HepG2 (cell line): ENCODE data around the gene MRPS7. TPM values are rescaled to one million over a fixed set of nuclear protein-coding genes. Genes with fewer than 3 reads are reported as not detected.
A peak's percentile ranks its signal among the peaks of the same experiment; 100 is the strongest.

Source experiments
- EZH2 ChIP-seq: conservative IDR thresholded peaks from 2 replicates; pipeline ENCODE4 v1.6.1; 2012; ENCODE audit warnings: mild to moderate bottlenecking, low read depth, low read length, moderate library complexity
- HINFP ChIP-seq: sonication (generic); formaldehyde crosslinking; IDR thresholded peaks from 2 replicates; pipeline ENCODE4 v1.4.0; 2020; ENCODE audit warnings: low read depth, mild to moderate bottlenecking, missing genetic modification reagents
- NFE2L1 ChIP-seq: sonication (generic); formaldehyde crosslinking; IDR thresholded peaks from 2 replicates; pipeline ENCODE4 v1.4.0; 2020; ENCODE audit warnings: missing genetic modification reagents, mild to moderate bottlenecking, borderline replicate concordance
- ONECUT2 ChIP-seq: sonication (generic); formaldehyde crosslinking; IDR thresholded peaks from 2 replicates; pipeline ENCODE4 v1.4.0; 2020; ENCODE audit warnings: missing genetic modification reagents
- PRDM10 ChIP-seq: sonication (generic); formaldehyde crosslinking; IDR thresholded peaks from 2 replicates; pipeline ENCODE4 v1.4.0; 2020; ENCODE audit warnings: low read depth, missing genetic modification reagents
- SPEN ChIP-seq: sonication (generic); formaldehyde crosslinking; IDR thresholded peaks from 2 replicates; pipeline ENCODE4 v1.5.1; 2020; ENCODE audit warnings: low read depth, mild to moderate bottlenecking, missing genetic modification reagents
- SRF ChIP-seq: IDR thresholded peaks from 2 replicates; pipeline ENCODE4 v1.6.1; 2011; ENCODE audit warnings: mild to moderate bottlenecking, low read depth, low read length, moderate library complexity
- ZNF382 ChIP-seq: sonication (generic); formaldehyde crosslinking; IDR thresholded peaks from 2 replicates; pipeline ENCODE4 v1.5.0; 2020; ENCODE audit warnings: missing genetic modification reagents, mild to moderate bottlenecking, borderline replicate concordance
- ZNF451 ChIP-seq: sonication (generic); formaldehyde crosslinking; IDR thresholded peaks from 2 replicates; pipeline ENCODE4 v1.5.0; 2020; ENCODE audit warnings: mild to moderate bottlenecking, missing genetic modification reagents
- ZNF552 ChIP-seq: sonication (generic); formaldehyde crosslinking; IDR thresholded peaks from 2 replicates; pipeline ENCODE4 v1.9.0; 2022; ENCODE audit warnings: missing genetic modification reagents, mild to moderate bottlenecking, borderline replicate concordance
- ZNF879 ChIP-seq: sonication (generic); formaldehyde crosslinking; IDR thresholded peaks from 2 replicates; pipeline ENCODE4 v1.8.1; 2023; ENCODE audit warnings: missing genetic modification reagents
- polyA plus RNA-seq, 8 experiments: library from polyadenylated mRNA; depleted of rRNA in 3 of 8; stranded (reverse) in 7 of 8; unstranded in 1 of 8; fragments of >200 nt; fragmentation: Illumina TruSeq in 4 of 8; extraction: Trizol in 4 of 8; gene quantifications; 2 replicates each; pipeline versions ENCODE4 v1.2.1 to v1.2.3, GENCODE V29; 2011 to 2016; ENCODE audit warnings: low read depth in 4 of 8, missing spikeins in 1 of 8, mixed read lengths in 1 of 8; ENCODE audit not compliant: insufficient read depth in 1 of 8
- total RNA-seq, 5 experiments: library from RNA; depleted of rRNA; stranded (reverse); fragments of >200 nt; fragmentation: Illumina TruSeq; extraction: Trizol; gene quantifications; 2 replicates each; pipeline ENCODE4 v1.2.3, GENCODE V29; 2016; ENCODE audit warnings: low read depth in 1 of 5
- TF ChIP-seq, protein P1 (sequence below): sonication (generic); formaldehyde crosslinking; IDR thresholded peaks from 2 replicates; pipeline ENCODE4 v1.5.1; 2020; ENCODE audit warnings: mild to moderate bottlenecking, missing genetic modification reagents, borderline replicate concordance
- TF ChIP-seq, protein P2 (sequence below): sonication (generic); formaldehyde crosslinking; IDR thresholded peaks from 2 replicates; pipeline ENCODE4 v1.8.0; 2022; ENCODE audit warnings: missing genetic modification reagents, mild to moderate bottlenecking, inconsistent platforms, borderline replicate concordance
- TF ChIP-seq, protein P3 (sequence below): sonication (generic); formaldehyde crosslinking; IDR thresholded peaks from 2 replicates; pipeline ENCODE4 v1.8.1; 2023; ENCODE audit warnings: mild to moderate bottlenecking, inconsistent platforms, moderate library complexity, missing genetic modification reagents, borderline replicate concordance

MRPS7 gene
- total and polyA plus RNA-seq, 2 of the 13 experiments (the other 11 are each of a cell fraction or from before 2014, with no cell fraction given) = 97.0 to 162 TPM

DNA sequence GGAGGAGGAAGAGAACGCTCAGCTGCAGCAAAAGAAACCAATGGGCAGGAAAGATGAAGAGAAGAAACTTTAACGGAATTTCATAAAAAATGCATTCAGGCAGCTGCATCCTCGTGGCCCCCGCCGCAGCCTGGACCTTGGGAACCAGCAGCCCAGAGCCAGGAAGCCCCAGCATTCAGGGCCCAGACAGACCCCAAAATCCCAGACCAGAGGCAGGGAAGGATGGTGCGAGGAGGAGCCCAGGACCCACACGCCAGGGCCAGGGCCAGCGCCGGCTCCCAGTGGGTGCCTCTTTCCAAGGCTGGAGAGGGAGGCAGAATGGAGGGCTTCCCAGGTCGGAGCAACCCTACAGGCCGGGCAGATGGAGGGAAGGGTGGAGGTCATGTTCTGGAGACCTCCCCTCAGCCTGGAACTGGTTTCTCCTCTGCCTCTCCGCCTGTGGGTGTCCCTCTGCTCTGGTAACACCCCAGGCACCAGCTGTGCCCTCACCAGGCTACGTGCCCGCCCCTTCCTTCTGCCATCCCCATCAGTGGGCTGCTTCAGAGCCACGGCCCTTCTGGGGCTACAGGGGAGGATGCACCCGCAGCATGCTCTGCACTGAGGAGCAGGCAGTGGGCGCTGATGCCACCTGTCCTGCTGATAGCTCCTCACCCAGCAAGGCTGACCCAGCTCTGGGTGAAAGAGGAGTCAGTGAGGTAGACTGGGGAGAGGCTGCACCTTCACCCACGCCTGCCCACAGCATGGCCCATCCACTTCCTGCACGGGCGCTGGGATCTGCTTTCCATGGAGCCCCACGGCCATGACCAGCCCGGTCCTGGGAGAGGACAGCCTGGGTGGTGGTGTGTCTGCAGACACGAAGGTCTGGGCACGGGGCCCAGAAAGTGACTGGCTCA lies 10.5 kb downstream of the MRPS7 start (continued):
- TF ChIP-seq, protein P1, sequence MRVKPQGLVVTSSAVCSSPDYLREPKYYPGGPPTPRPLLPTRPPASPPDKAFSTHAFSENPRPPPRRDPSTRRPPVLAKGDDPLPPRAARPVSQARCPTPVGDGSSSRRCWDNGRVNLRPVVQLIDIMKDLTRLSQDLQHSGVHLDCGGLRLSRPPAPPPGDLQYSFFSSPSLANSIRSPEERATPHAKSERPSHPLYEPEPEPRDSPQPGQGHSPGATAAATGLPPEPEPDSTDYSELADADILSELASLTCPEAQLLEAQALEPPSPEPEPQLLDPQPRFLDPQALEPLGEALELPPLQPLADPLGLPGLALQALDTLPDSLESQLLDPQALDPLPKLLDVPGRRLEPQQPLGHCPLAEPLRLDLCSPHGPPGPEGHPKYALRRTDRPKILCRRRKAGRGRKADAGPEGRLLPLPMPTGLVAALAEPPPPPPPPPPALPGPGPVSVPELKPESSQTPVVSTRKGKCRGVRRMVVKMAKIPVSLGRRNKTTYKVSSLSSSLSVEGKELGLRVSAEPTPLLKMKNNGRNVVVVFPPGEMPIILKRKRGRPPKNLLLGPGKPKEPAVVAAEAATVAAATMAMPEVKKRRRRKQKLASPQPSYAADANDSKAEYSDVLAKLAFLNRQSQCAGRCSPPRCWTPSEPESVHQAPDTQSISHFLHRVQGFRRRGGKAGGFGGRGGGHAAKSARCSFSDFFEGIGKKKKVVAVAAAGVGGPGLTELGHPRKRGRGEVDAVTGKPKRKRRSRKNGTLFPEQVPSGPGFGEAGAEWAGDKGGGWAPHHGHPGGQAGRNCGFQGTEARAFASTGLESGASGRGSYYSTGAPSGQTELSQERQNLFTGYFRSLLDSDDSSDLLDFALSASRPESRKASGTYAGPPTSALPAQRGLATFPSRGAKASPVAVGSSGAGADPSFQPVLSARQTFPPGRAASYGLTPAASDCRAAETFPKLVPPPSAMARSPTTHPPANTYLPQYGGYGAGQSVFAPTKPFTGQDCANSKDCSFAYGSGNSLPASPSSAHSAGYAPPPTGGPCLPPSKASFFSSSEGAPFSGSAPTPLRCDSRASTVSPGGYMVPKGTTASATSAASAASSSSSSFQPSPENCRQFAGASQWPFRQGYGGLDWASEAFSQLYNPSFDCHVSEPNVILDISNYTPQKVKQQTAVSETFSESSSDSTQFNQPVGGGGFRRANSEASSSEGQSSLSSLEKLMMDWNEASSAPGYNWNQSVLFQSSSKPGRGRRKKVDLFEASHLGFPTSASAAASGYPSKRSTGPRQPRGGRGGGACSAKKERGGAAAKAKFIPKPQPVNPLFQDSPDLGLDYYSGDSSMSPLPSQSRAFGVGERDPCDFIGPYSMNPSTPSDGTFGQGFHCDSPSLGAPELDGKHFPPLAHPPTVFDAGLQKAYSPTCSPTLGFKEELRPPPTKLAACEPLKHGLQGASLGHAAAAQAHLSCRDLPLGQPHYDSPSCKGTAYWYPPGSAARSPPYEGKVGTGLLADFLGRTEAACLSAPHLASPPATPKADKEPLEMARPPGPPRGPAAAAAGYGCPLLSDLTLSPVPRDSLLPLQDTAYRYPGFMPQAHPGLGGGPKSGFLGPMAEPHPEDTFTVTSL (CRISPR knock-in tag) = no peak
- TF ChIP-seq ZNF451 (CRISPR knock-in tag) (no peak), SRF (no peak), ZNF382 (CRISPR knock-in tag) (no peak), SPEN (CRISPR knock-in tag) (no peak), ZNF879 (CRISPR knock-in tag) (peak; percentile 58; the same call in 1 of the 2 replicates), EZH2 (no peak), ONECUT2 (CRISPR knock-in tag) (peak; percentile 18; the same call in 1 of the 2 replicates), NFE2L1 (CRISPR knock-in tag) (no peak), PRDM10 (CRISPR knock-in tag) (no peak), ZNF552 (CRISPR knock-in tag) (0 out of 2 replicates have a peak, but pooled peaks have one; percentile 4), HINFP (no peak)
- TF ChIP-seq, protein P2, sequence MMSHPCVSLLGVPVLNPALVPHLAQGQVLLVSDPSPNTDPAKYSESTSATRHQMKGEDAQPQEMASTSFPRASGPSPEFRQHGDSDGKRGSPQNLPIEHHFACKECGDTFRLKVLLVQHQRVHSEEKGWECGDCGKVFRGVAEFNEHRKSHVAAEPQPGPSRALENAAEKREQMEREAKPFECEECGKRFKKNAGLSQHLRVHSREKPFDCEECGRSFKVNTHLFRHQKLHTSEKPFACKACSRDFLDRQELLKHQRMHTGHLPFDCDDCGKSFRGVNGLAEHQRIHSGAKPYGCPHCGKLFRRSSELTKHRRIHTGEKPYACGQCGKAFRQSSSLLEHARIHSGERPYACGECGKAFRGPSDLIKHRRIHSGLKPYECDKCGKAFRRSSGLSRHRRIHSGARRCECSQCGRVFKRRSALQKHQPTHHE (CRISPR knock-in tag) = no peak
- TF ChIP-seq, protein P3, sequence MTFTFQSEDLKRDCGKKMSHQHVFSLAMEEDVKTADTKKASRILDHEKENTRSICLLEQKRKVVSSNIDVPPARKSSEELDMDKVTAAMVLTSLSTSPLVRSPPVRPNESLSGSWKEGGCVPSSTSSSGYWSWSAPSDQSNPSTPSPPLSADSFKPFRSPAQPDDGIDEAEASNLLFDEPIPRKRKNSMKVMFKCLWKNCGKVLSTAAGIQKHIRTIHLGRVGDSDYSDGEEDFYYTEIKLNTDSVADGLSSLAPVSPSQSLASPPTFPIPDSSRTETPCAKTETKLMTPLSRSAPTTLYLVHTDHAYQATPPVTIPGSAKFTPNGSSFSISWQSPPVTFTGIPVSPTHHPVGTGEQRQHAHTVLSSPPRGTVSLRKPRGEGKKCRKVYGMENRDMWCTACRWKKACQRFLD (CRISPR knock-in tag) = no peak
